HepG2 (cell line): Measurements from ENCODE around the gene TSNAXIP1. TPM values are rescaled to one million over a fixed set of nuclear protein-coding genes. Genes with fewer than 3 reads are reported as not detected.

Experiments
- ADNP ChIP-seq: sonication (generic); formaldehyde crosslinking; IDR thresholded peaks from 2 replicates; pipeline ENCODE4 v1.4.0; 2020; ENCODE audit warnings: missing genetic modification reagents
- ATRX ChIP-seq: sonication (generic); formaldehyde crosslinking; IDR thresholded peaks from 2 replicates; pipeline ENCODE4 v1.4.0; 2020; ENCODE audit warnings: missing genetic modification reagents, borderline replicate concordance
- HCFC1 ChIP-seq: fragments of 150-350 bp; IDR thresholded peaks from 2 replicates; pipeline ENCODE4 v1.6.1; 2014; ENCODE audit warnings: low read depth, low read length
- HDAC2 ChIP-seq: sonication (generic); formaldehyde crosslinking; IDR thresholded peaks from 2 replicates; pipeline ENCODE4 v1.4.0; 2020; ENCODE audit warnings: missing genetic modification reagents
- HNF4A ChIP-seq: sonication (generic); formaldehyde crosslinking; IDR thresholded peaks from 2 replicates; pipeline ENCODE4 v1.4.0; 2020; ENCODE audit warnings: missing genetic modification reagents
- IRF2 ChIP-seq: IDR thresholded peaks from 2 replicates; pipeline ENCODE4 v1.6.1; 2018; ENCODE audit warnings: missing genetic modification reagents, missing compliant biosample characterization
- ISL2 ChIP-seq: sonication (generic); formaldehyde crosslinking; IDR thresholded peaks from 2 replicates; pipeline ENCODE4 v1.5.0; 2020; ENCODE audit warnings: missing genetic modification reagents
- MAF1 ChIP-seq: sonication (generic); formaldehyde crosslinking; IDR thresholded peaks from 2 replicates; pipeline ENCODE4 v1.5.0; 2020; ENCODE audit warnings: missing genetic modification reagents, borderline replicate concordance
- MATR3 ChIP-seq: sonication (generic); formaldehyde crosslinking; IDR thresholded peaks from 2 replicates; pipeline ENCODE4 v1.4.0; 2020; ENCODE audit warnings: missing genetic modification reagents
- MEIS1 ChIP-seq: sonication (generic); formaldehyde crosslinking; IDR thresholded peaks from 2 replicates; pipeline ENCODE4 v1.9.0; 2021; ENCODE audit warnings: mild to moderate bottlenecking, missing genetic modification reagents, moderate library complexity, borderline replicate concordance
- MIXL1 ChIP-seq: IDR thresholded peaks from 2 replicates; pipeline ENCODE4 v1.6.1; 2016
- NFE2L1 ChIP-seq: sonication (generic); formaldehyde crosslinking; IDR thresholded peaks from 2 replicates; pipeline ENCODE4 v1.4.0; 2020; ENCODE audit warnings: missing genetic modification reagents, mild to moderate bottlenecking, borderline replicate concordance
- NR2C2 ChIP-seq: sonication (generic); formaldehyde crosslinking; IDR thresholded peaks from 2 replicates; pipeline ENCODE4 v1.4.0; 2020; ENCODE audit warnings: missing genetic modification reagents, mild to moderate bottlenecking, moderate library complexity, borderline replicate concordance
- PHF20 ChIP-seq: sonication (generic); formaldehyde crosslinking; IDR thresholded peaks from 2 replicates; pipeline ENCODE4 v1.5.0; 2020; ENCODE audit warnings: mild to moderate bottlenecking, missing genetic modification reagents
- RELA ChIP-seq: sonication (generic); formaldehyde crosslinking; IDR thresholded peaks from 2 replicates; pipeline ENCODE4 v1.4.0; 2020; ENCODE audit warnings: missing genetic modification reagents
- RFXAP ChIP-seq: sonication (generic); formaldehyde crosslinking; IDR thresholded peaks from 2 replicates; pipeline ENCODE4 v1.4.0; 2020; ENCODE audit warnings: missing genetic modification reagents, borderline replicate concordance
- SP1 ChIP-seq, 2 experiments: fragments of 450-650 bp in 1 of 2; sonication (generic) in 1 of 2; formaldehyde crosslinking in 1 of 2; IDR thresholded peaks; 2 replicates each; pipeline versions ENCODE4 v1.4.0 to v1.6.1; 2016 to 2020; ENCODE audit warnings: missing genetic modification reagents in 1 of 2
- SRF ChIP-seq: IDR thresholded peaks from 2 replicates; pipeline ENCODE4 v1.6.1; 2011; ENCODE audit warnings: mild to moderate bottlenecking, low read depth, low read length, moderate library complexity
- TAF15 ChIP-seq: fragments of 200-400 bp; formaldehyde crosslinking; IDR thresholded peaks from one replicate; pipeline ENCODE4 v1.6.1; 2018; ENCODE audit warnings: mild to moderate bottlenecking, low read depth, low read length; ENCODE audit not compliant: poor library complexity, severe bottlenecking
- TEF ChIP-seq: sonication (generic); formaldehyde crosslinking; IDR thresholded peaks from 2 replicates; pipeline ENCODE4 v1.5.0; 2020; ENCODE audit warnings: missing genetic modification reagents
- ZC3H4 ChIP-seq: sonication (generic); formaldehyde crosslinking; IDR thresholded peaks from 2 replicates; pipeline ENCODE4 v1.4.0; 2020; ENCODE audit warnings: missing genetic modification reagents, borderline replicate concordance
- ZFP41 ChIP-seq: sonication (generic); formaldehyde crosslinking; IDR thresholded peaks from 2 replicates; pipeline ENCODE4 v1.4.0; 2020; ENCODE audit warnings: mild to moderate bottlenecking, missing genetic modification reagents, borderline replicate concordance
- ZFP82 ChIP-seq: sonication (generic); formaldehyde crosslinking; IDR thresholded peaks from 2 replicates; pipeline ENCODE4 v1.5.1; 2020; ENCODE audit warnings: mild to moderate bottlenecking, missing genetic modification reagents, borderline replicate concordance
- ZHX1 ChIP-seq: sonication (generic); formaldehyde crosslinking; IDR thresholded peaks from 2 replicates; pipeline ENCODE4 v1.8.1; 2022; ENCODE audit warnings: low read depth, mild to moderate bottlenecking, missing genetic modification reagents
- ZMAT5 ChIP-seq: sonication (generic); formaldehyde crosslinking; IDR thresholded peaks from 2 replicates; pipeline ENCODE4 v1.5.0; 2020; ENCODE audit warnings: mild to moderate bottlenecking, low read depth, missing genetic modification reagents, borderline replicate concordance
- ZNF460 ChIP-seq: sonication (generic); formaldehyde crosslinking; IDR thresholded peaks from 2 replicates; pipeline ENCODE4 v1.5.1; 2020; ENCODE audit warnings: missing genetic modification reagents, mild to moderate bottlenecking, borderline replicate concordance
- ZNF607 ChIP-seq: sonication (generic); formaldehyde crosslinking; IDR thresholded peaks from 2 replicates; pipeline ENCODE4 v1.5.1; 2020; ENCODE audit warnings: missing genetic modification reagents, mild to moderate bottlenecking, borderline replicate concordance
- polyA plus RNA-seq, 8 experiments: library from polyadenylated mRNA; depleted of rRNA in 3 of 8; stranded (reverse) in 7 of 8; unstranded in 1 of 8; fragments of >200 nt; fragmentation: Illumina TruSeq in 4 of 8; extraction: Trizol in 4 of 8; gene quantifications; 2 replicates each; pipeline versions ENCODE4 v1.2.1 to v1.2.3, GENCODE V29; 2011 to 2016; ENCODE audit warnings: low read depth in 4 of 8, missing spikeins in 1 of 8, mixed read lengths in 1 of 8; ENCODE audit not compliant: insufficient read depth in 1 of 8
- total RNA-seq, 5 experiments: library from RNA; depleted of rRNA; stranded (reverse); fragments of >200 nt; fragmentation: Illumina TruSeq; extraction: Trizol; gene quantifications; 2 replicates each; pipeline ENCODE4 v1.2.3, GENCODE V29; 2016; ENCODE audit warnings: low read depth in 1 of 5

Gene TSNAXIP1
- total and polyA plus RNA-seq, 2 of the 13 experiments (the other 11 are each of a cell fraction or from before 2014, with no cell fraction given), result 0.37 to 0.86 TPM

- TF ChIP-seq TAF15 (no peak), ADNP (CRISPR knock-in tag) (no peak), SRF (no peak), ZHX1 (peak; percentile 50; the same call in 1 of the 2 replicates), RELA (CRISPR knock-in tag) (0 out of 2 replicates have a peak, but pooled peaks have one; percentile 43), ZNF607 (peak; percentile 96), ATRX (no peak), ZNF460 (CRISPR knock-in tag) (peak; percentile 63; the same call in 1 of the 2 replicates), HNF4A (no peak), TEF (CRISPR knock-in tag) (no peak; the same call in 1 of the 2 replicates), IRF2 (CRISPR knock-in tag) (peak; percentile 97), MIXL1 (CRISPR knock-in tag) (peak; percentile 83; the same call in 1 of the 2 replicates), NR2C2 (CRISPR knock-in tag) (peak; percentile 55; the same call in 1 of the 2 replicates), ZFP82 (CRISPR knock-in tag) (peak; percentile 87; the same call in 1 of the 2 replicates), ZMAT5 (CRISPR knock-in tag) (no peak), HCFC1 (peak; percentile 100), MATR3 (CRISPR knock-in tag) (no peak), SP1 (IDR thresholded peaks at IDR 0.05) (no peak), SP1 (CRISPR knock-in tag; IDR thresholded peaks at IDR 0.05) (peak; percentile 79; the same call in 1 of the 2 replicates), MAF1 (CRISPR knock-in tag) (peak; percentile 83; the same call in 1 of the 2 replicates), ZFP41 (peak; percentile 91), NFE2L1 (no peak; the same call in 1 of the 2 replicates), ISL2 (CRISPR knock-in tag) (peak; percentile 60), HDAC2 (CRISPR knock-in tag) (peak; percentile 53), ZC3H4 (no peak), MEIS1 (CRISPR knock-in tag) (peak; percentile 90; the same call in 1 of the 2 replicates), RFXAP (CRISPR knock-in tag) (peak; percentile 64; the same call in 1 of the 2 replicates), PHF20 (CRISPR knock-in tag) (peak; percentile 85)
These were observed 26.9 kb downstream of the TSNAXIP1 start (continued) for GRCh38 chr16:67833415-67834241.
